ENCODE results near the gene OR52B6.

Gene OR52B6

GRCh38 chr11:5610446-5610845, 29.8 kb downstream of the OR52B6 start:
- CTCF ChIA-PET = no interaction called here

GRCh38 chr11:5611627-5612026, 30.9 kb downstream of the OR52B6 start:
- DNase-seq (ENCODE audit: extremely low spot score) = no peak
- POLR2A ChIA-PET = no interaction called here
- CTCF ChIA-PET = no interaction called here
- TF ChIP-seq SP1 (IDR thresholded peaks at IDR 0.05) (no peak), ZNF384 (IDR thresholded peaks at IDR 0.05) (no peak), PKNOX1 (IDR thresholded peaks at IDR 0.05) (no peak), BHLHE40 (IDR thresholded peaks at IDR 0.05; ENCODE audit: borderline replicate concordance) (no peak)

More at GRCh38 chr11:5610446-5610845, 29.8 kb downstream of the OR52B6 start:
- no peak for DNase-seq (ENCODE audit: extremely low spot score)
- POLR2A ChIA-PET = no interaction called here
- TF ChIP-seq SUZ12 (IDR thresholded peaks at IDR 0.05) (no peak), PKNOX1 (IDR thresholded peaks at IDR 0.05) (no peak), ZNF384 (IDR thresholded peaks at IDR 0.05) (no peak), L3MBTL2 (conservative IDR thresholded peaks at IDR 0.05) (no peak), TARDBP (IDR thresholded peaks at IDR 0.05) (no peak), LEF1 (IDR thresholded peaks at IDR 0.05; ENCODE audit: borderline replicate concordance) (no peak), HDGF (IDR thresholded peaks at IDR 0.05; ENCODE audit: borderline replicate concordance) (no peak), NFRKB (IDR thresholded peaks at IDR 0.05) (no peak), FOXK2 (IDR thresholded peaks at IDR 0.05) (no peak), FOXM1 (IDR thresholded peaks at IDR 0.05; ENCODE audit: borderline replicate concordance) (no peak), ELF4 (IDR thresholded peaks at IDR 0.05) (no peak), SP1 (IDR thresholded peaks at IDR 0.05) (no peak), BHLHE40 (IDR thresholded peaks at IDR 0.05; ENCODE audit: borderline replicate concordance) (no peak), ARNT (IDR thresholded peaks at IDR 0.05) (no peak), CTBP1 (IDR thresholded peaks at IDR 0.05; ENCODE audit: borderline replicate concordance) (no peak), FOXA1 (IDR thresholded peaks at IDR 0.05) (no peak)

- CTCF ChIA-PET = no interaction called here
- POLR2A ChIA-PET = interaction anchor here (0.6 kb wide), 1 partner anchor 1741 kb away, joined by 3 read pairs; no protein-coding TSS in a partner anchor
- no peak for TF ChIP-seq SUZ12 (IDR thresholded peaks at IDR 0.05)
- no peak for TF ChIP-seq FOXM1 (IDR thresholded peaks at IDR 0.05; ENCODE audit: borderline replicate concordance)
- TF ChIP-seq CTBP1 (IDR thresholded peaks at IDR 0.05; ENCODE audit: borderline replicate concordance) = no peak
- TF ChIP-seq BHLHE40 (IDR thresholded peaks at IDR 0.05; ENCODE audit: borderline replicate concordance) = no peak
- TF ChIP-seq FOXK2 (IDR thresholded peaks at IDR 0.05) = no peak
- no peak for TF ChIP-seq SP1 (IDR thresholded peaks at IDR 0.05)
- TF ChIP-seq LEF1 (IDR thresholded peaks at IDR 0.05; ENCODE audit: borderline replicate concordance) = no peak
- TF ChIP-seq TARDBP (IDR thresholded peaks at IDR 0.05) = no peak
- TF ChIP-seq L3MBTL2 (conservative IDR thresholded peaks at IDR 0.05) = no peak
- TF ChIP-seq ZNF384 (IDR thresholded peaks at IDR 0.05) = no peak
- TF ChIP-seq NFRKB (IDR thresholded peaks at IDR 0.05) = no peak
- TF ChIP-seq HDGF (IDR thresholded peaks at IDR 0.05; ENCODE audit: borderline replicate concordance) = no peak
- TF ChIP-seq FOXA1 (IDR thresholded peaks at IDR 0.05) = no peak
- TF ChIP-seq ELF4 (IDR thresholded peaks at IDR 0.05) = no peak
- TF ChIP-seq ARNT (IDR thresholded peaks at IDR 0.05) = no peak
- no peak for TF ChIP-seq PKNOX1 (IDR thresholded peaks at IDR 0.05)
- DNase-seq (ENCODE audit: extremely low spot score) = no peak
Measured at GRCh38 chr11:5618807-5619206, 38.1 kb downstream of the OR52B6 start.

GRCh38 chr11:5620651-5621521, 40.2 kb downstream of the OR52B6 start:
- POLR2A ChIA-PET = interaction anchor here (0.9 kb wide), 1 partner anchor 15 kb away, joined by 3 read pairs; no protein-coding TSS in a partner anchor
- no peak for DNase-seq (ENCODE audit: extremely low spot score)
- CTCF ChIA-PET = no interaction called here
- TF ChIP-seq PKNOX1 (IDR thresholded peaks at IDR 0.05) (no peak), FOXA1 (IDR thresholded peaks at IDR 0.05) (no peak), SUZ12 (IDR thresholded peaks at IDR 0.05) (no peak), ELF4 (IDR thresholded peaks at IDR 0.05) (no peak), TARDBP (IDR thresholded peaks at IDR 0.05) (no peak), ZNF384 (IDR thresholded peaks at IDR 0.05) (no peak), FOXK2 (IDR thresholded peaks at IDR 0.05) (no peak), BHLHE40 (IDR thresholded peaks at IDR 0.05; ENCODE audit: borderline replicate concordance) (no peak), HDGF (IDR thresholded peaks at IDR 0.05; ENCODE audit: borderline replicate concordance) (no peak), NFRKB (IDR thresholded peaks at IDR 0.05) (no peak), FOXM1 (IDR thresholded peaks at IDR 0.05; ENCODE audit: borderline replicate concordance) (no peak), L3MBTL2 (conservative IDR thresholded peaks at IDR 0.05) (no peak), LEF1 (IDR thresholded peaks at IDR 0.05; ENCODE audit: borderline replicate concordance) (no peak), SP1 (IDR thresholded peaks at IDR 0.05) (no peak), CTBP1 (IDR thresholded peaks at IDR 0.05; ENCODE audit: borderline replicate concordance) (no peak)

GRCh38 chr11:5621580-5621979, 40.9 kb downstream of the OR52B6 start:
- ChIA-PET CTCF (no interaction called here), POLR2A (interaction anchor here (0.9 kb wide), 1 partner anchor 15 kb away, joined by 3 read pairs; no protein-coding TSS in a partner anchor)
- no peak for TF ChIP-seq BHLHE40 (IDR thresholded peaks at IDR 0.05; ENCODE audit: borderline replicate concordance)
- TF ChIP-seq CTBP1 (IDR thresholded peaks at IDR 0.05; ENCODE audit: borderline replicate concordance) = no peak
- TF ChIP-seq HDGF (IDR thresholded peaks at IDR 0.05; ENCODE audit: borderline replicate concordance) = no peak
- DNase-seq (ENCODE audit: extremely low spot score) = no peak
